DMS153 treated with DMSO at 0.1 percent for 48 hours (cell line): ENCODE results near the gene GPC1.

ENCODE experiments used
- DNase-seq: peaks from one replicate; lab custom pipeline; 2025; ENCODE audit not compliant: unreplicated experiment; lab: John Stamatoyannopoulos, UW

GPC1 gene

GRCh38 chr2:240512666-240513535 lies 77.4 kb downstream of the GPC1 start:
- no peak for DNase-seq

GRCh38 chr2:240513549-240514287 lies 78.3 kb downstream of the GPC1 start:
- no peak for DNase-seq

GRCh38 chr2:240514631-240515030 lies 79.2 kb downstream of the GPC1 start:
- DNase-seq: no peak

- no peak for DNase-seq
Observed at GRCh38 chr2:240517342-240517741, 81.9 kb downstream of the GPC1 start.
